GM18907 (cell line): ENCODE data around the gene FGD1.

ENCODE experiments used
- ATAC-seq: cut with Tn5 transposase; IDR thresholded peaks from one replicate; pipeline ENCODE4 v1.9.1; 2021; ENCODE audit warnings: mild to moderate bottlenecking, moderate library complexity; ENCODE audit not compliant: unreplicated experiment

The FGD1 gene

GRCh38 chrX:54473993-54474859 is 21.8 kb downstream of the FGD1 start:
- ATAC-seq = no peak

GRCh38 chrX:54470054-54470760 is 25.8 kb downstream of the FGD1 start:
- ATAC-seq = no peak

DNA sequence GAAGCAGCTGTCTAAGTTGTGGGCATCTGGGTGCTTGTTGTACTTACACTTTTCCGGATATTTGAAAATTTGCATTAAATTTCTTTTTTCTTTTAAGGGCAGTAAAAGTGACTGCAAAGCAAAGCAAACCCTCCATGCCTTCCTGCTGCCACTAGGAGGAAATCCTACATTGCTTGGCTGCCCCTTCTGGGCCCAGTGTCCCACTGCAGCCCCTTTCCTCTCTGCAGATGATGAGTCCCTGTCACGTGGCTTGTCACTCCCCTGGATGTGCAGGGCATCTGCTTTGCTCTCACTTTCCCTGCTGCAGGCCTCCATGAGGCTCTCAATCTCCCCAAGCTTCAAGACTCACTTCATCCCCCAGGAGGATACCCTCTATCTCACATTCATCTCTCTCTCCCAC is 43.1 kb downstream of the FGD1 start:
- no peak for ATAC-seq

GRCh38 chrX:54449929-54450328 is 46.1 kb downstream of the FGD1 start:
- no peak for ATAC-seq

DNA sequence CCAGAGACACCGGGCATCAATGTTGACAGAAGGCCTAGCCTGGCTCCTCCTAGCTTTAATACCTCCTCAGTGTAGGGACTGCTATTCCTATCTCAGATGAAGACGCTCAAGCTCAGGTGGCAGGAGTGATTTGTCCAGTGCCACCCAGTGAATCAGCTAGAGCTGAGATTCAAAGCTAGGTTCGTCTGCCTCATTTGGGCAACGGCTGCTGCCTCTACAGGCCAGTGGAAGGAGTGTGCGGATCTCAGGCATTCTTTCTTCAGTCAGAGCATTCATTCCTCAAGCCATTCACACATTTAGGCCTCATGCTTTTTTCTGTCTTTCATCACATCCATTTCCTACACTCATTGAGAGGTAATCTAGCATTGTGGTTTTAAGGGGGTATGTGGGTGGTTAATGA is 48.6 kb downstream of the FGD1 start:
- ATAC-seq = no peak

- no peak for ATAC-seq
Measured at GRCh38 chrX:54446084-54446483, 50.0 kb downstream of the FGD1 start.

DNA sequence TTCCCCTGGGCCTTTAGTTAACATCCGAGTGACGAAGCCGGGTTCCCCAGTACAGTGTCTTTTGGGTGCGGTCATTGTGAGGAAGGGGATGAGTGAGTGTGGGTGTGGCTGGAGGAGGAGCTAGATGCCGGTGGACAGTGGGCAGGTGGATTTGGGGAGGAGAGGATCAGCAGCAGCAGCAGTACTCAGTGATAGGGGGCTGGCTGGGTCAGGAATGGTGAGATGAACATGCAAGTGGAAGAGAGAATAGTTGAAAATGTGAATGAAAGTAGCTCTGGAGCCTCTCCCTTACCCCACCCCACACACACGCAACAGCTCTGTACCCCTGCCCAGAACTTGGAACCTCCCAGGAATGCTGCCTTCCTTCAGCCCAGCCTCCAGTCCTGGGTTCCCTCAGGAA is 51.3 kb downstream of the FGD1 start:
- no peak for ATAC-seq

DNA sequence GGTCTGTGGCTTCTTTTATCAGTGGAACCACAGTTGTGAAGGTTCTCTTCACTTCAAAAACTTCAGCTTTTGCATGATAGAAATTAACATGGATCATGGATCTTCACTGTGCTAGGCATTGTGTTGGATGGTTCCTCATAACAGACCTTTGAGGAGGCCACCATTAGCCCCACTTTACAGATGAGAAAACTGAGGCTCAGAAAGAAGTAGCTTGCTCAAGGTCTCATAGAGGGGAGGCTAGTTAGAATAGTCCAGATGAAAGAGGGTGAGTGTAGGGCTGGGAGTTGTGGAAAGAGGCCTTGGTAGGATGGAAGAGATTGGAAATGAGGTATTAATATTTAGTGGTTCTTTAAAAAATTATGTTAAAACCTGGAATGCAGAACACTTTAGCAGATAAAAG is 53.2 kb downstream of the FGD1 start:
- no peak for ATAC-seq

DNA sequence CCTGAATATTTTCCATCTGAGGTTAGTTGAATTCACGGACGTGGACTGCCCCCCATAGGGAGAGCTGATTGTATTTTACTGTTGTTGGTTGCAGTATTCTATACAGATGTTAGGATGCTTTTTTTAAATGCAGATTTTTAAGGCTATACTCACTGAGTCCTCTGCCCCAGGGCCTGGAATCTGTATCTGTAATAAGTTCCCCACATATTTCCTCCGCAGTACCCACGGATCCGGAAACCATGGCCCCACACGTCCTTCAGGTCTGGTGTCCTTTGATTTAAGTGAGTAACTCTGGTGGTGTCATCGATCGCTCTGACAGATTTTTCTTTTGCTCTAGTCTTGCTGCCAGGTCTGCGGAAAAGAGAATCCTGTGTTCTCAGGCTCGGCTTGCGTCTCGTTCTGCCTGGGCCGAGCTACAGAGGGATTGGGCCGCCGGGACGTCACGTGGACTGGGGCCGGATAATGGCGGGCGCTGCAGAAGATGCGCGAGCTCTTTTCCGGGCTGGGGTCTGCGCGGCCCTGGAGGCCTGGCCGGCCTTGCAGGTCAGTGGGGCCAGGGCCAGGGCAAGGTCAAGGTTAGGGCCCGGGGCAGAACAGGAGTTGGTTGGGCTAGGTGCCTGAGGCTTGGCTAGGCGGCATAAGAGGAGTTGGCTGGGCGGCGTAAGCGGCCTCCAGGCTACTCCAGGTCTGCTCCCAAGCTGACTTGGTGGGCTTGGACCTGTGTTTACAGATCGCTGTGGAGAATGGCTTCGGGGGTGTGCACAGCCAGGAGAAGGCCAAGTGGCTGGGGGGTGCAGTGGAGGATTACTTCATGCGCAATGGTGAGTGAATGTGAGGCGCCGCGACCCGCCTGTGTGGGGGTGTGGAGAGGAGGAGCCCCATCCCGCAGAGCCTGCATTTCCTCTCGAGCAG is 55.8 kb downstream of the FGD1 start, which contains the start of gene TSR2:
TSR2 (plus strand) TSS at position 445 of the 912 bp plus-strand sequence; CDS start at position 463, 18 bp downstream.
- ATAC-seq = peak; percentile 96

GRCh38 chrX:54435121-54435520 is 60.9 kb downstream of the FGD1 start:
- ATAC-seq = no peak

GRCh38 chrX:54430519-54430918 is 65.5 kb downstream of the FGD1 start:
- ATAC-seq = no peak

DNA sequence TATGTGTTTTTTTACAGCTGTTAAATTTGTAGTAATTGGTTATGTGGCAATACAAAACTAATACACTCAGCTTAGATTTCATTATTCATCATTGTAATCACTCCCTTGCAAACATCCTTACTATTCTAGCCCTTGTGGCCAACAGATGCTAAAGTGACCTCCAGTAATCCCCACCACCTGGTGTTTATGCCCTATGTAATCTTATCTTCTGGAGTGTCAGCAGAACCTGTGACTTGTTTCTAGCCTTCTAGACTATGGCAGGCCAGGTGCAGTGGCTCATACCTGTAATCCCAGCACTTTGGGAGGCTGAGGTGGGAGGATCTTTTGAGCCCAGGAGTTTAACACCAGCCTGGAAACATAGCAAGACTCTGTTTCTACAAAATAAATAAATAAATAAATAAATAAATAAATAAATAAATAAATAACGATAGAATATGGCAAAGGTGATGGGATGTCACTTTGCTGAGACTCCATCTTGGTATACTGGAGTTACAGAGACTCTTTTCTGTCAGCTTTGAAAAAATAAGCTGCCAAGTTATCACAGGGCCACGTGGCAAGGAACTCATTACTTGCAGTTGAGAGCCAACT is 68.1 kb downstream of the FGD1 start:
- no peak for ATAC-seq

DNA sequence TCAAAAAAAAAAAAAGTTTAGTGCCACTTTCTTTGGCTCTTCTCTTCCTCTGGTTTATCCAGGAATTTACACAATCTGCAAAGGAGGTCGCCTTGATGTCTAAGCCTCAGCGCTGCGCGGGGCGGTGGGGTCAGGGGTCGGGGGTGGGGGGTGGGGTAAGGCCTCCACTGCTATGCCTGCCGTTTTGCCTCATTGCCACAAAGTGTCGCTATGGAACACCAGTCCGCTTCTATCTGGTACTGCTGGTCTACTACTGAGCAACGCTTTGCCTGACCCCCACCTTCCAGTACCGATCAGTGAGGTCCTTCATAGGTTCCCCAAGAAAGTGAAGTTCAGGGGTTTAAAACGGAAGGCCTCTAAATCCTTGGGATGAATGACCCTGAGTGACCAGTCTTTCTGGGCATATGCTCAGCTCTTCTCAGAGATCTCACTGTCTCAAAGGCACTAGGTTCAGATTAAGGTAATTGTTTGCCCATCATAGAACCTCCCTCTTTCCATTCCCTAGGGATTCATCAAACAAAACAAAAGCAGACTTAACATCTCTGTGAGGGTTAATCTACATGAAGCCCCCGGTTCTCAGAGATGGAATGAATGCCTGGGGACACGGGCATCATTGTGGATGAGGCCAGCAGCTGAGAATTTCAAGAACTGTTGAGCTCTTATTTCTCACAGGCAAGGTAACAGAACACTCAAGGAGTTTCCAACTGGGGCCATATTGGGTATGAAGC is 72.7 kb downstream of the FGD1 start:
- ATAC-seq = peak; percentile 48

DNA sequence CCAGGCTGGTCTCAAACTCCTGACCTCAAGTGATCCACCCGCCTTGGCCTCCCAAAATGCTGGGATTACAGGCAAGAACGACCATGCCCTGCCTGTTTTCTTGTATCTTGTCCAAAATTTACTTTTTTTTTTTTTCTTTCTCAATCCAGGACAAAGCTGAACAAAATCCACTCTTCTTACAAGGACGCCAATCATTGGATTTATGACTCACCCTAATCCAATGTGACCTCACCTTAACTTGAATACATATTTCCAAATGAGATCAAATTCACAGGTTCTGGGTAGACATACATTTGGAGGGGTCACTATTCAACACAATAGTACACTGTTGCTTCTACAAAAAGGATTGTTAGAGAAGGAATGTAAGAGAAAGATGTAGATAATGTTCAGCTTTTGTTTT is 73.9 kb downstream of the FGD1 start:
- ATAC-seq = no peak

DNA sequence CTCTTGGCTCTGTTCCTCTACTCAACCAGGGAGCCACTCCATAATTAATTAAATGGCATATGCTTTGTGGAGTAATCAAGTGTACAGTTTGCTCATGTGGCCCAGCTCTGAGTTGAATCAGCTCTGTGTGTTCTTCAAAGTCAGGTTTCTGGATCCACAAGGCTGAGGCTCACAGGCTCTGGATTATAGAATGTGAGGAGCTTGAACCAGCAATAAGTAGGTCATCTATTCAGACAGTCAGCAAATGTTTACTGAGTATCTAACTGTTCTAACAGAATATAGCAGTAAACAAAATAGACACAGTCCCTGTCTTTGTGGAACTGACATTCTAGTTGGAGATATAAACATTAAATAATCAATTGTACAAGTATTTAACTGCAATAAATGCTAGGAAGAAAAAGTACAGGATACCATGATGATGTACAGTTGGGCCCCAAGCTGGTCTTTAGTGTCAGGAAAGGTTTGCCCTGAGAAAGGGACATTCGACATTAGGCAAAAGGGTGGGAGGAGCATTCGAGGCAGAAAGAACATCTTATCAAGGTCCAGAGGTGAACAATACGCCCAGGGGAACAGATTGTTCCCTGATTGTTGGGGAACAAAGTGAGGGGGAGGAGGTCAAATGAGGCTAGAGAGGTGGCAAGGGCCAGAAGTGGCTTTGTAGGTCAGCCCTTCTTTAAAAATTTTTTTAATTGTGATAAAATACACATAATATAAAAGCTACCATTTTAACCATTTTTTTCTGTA is 76.3 kb downstream of the FGD1 start:
- no peak for ATAC-seq

DNA sequence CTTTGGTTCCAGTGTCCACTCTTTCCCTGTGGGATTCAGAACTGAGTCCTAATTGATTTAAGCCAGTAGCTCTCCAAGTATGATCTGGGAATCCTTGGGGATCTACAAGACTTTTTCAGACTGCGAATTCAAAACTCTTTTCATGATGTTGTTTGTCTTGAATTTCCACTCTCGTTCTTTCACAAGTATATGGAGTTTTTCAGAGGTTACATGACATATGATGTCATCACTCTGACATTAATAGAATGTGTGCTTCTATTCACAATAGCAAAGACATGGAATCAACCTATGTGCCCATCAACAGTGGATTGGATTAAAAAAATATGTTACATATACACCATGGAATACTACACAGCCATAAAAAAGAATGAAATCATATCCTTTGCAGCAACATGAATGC is 79.1 kb downstream of the FGD1 start:
- no peak for ATAC-seq

- no peak for ATAC-seq
Measured at GRCh38 chrX:54415534-54416350, 80.3 kb downstream of the FGD1 start.

DNA sequence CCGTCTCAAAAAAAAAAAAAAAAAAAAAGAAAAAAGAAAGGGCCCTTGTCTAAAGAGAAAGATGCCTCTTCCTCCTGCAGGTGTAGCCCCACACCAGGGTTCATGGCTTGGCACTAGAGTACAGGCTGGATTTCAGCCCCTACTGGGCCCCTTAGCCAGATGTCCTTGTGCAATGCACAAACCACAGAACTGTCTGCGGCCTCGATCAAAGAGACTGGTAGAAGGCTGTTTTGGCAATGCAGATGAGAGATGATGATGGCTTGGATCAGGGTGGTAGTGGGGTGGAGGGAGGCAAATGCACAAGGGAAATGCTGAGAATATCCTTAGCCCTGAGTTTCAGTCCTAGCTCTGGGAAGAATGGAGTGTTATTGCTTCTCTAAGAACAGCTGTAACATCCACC is 82.3 kb downstream of the FGD1 start:
- ATAC-seq = no peak

GRCh38 chrX:54411732-54412131 is 84.3 kb downstream of the FGD1 start:
- no peak for ATAC-seq
